NOMO-1 treated with dmso at 0.1 percent for 144 hours (cell line): Measurements from ENCODE around the gene AVPI1.

ENCODE experiments used
- DNase-seq: peaks from one replicate; lab custom pipeline; 2025; ENCODE audit not compliant: unreplicated experiment; lab: John Stamatoyannopoulos, UW

Gene AVPI1, protein sequence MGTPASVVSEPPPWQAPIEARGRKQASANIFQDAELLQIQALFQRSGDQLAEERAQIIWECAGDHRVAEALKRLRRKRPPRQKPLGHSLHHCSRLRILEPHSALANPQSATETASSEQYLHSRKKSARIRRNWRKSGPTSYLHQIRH

DNA sequence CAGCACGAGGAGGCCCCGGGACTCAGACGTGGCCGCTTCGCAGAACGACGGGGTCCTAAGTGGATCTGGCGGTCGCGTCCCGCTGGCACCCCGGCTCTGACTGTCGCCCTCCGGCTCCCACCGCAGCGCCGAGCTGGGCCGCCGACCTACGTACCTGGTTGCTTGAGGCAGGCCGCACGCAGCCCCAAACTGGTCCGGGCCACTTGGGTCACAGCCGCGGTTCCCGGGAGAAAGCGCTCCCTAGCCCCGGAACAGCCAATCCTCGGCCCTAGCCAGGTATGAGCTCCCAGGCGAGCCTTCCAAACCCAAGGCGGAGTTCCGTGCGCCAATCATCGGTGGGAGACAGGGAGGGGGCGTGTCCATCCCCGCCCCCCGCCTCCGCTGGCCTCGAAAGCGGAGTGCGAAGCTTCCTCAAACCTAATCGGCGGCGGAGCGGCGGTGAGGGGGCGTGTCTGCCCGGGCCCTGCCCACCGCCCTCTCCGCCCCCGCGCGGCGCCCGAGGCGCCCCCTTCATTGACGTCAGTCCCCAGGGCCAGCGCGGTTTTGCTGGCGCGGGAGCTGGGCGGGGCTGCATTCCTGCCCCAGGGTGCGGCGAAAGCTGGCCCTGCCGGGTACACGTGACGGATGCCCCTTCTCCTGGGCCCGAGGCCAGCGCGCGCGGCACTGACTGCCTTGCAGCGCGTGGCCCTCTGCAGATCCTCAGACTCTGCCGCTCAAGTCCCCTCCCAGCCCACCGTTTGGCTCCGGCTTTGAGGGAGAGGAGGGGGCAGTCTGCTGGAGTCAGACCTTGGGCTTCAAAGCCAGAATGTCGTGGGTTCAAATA, at the start of gene AVPI1:
Gene AVPI1, minus strand, starts transcription at position 280 of the 823 bp plus-strand sequence. CDS start 7,336 bp downstream, outside the sequence.
- peak; percentile 97 for DNase-seq

DNA sequence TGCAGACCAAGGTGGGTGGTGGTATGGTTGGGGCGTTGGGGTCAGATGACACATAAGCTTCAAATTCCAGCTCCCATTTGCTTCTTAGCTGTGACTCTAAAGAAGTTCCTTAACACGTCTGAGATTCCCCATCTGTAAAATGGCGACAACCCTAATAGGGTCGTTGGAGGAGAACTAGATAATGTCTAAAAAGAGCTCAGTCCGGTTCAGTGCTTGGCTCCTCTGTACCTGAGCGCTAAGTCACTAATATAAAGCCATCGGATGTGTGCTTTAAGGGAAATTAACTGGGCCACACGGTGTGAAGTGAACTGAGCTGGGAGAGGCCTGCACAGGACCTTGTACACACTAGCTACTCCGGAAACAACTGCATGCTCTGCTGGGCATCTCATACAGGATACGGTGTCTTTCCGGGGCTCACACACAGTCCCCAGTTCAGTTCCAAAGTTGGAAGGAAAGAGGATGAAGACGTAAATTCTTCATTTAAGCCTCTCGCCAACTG, 49.4 kb upstream of the AVPI1 start:
- DNase-seq: no peak

DNA sequence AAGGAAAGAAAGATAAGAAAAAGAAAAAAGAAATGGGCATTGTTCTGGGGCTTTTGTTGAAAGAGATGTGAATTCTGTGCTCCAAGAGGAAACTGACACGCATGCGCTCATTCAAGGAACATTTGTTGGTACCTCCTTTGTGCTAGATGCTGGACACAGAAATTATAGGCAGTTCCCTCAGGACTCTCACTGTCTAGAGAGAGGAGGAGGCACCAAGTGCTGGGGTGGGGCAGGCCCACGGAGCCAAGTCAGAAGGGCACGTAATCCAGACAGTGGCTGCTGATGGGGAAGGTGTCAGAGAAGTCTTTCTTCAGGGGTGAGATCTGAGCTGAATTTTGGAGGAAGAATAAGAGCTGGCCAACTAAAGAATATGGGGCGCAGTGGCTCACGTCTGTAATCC, 47.0 kb upstream of the AVPI1 start:
- no peak for DNase-seq

DNA sequence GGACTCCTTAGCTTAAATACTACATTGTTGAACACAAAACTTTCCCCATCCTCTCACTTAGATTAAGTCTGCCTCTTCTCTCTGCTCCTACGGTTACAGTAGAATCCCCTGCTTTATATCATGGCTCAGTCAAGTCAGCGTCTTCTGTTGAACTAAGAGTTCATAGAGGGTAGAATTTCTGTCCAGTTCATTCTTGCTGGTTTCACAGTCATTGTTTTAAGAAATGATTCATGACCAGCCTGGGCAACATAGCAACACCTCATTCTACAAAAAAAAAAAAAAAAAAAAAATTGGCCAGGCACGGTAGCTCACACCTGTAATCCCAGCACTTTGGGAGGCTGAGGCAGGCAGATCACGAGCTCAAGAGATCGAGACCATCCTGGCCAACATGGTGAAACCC, 46.2 kb upstream of the AVPI1 start:
- no peak for DNase-seq

- DNase-seq: no peak
These were observed 45.0 kb upstream of the AVPI1 start for GRCh38 chr10:97732052-97732359.

DNA sequence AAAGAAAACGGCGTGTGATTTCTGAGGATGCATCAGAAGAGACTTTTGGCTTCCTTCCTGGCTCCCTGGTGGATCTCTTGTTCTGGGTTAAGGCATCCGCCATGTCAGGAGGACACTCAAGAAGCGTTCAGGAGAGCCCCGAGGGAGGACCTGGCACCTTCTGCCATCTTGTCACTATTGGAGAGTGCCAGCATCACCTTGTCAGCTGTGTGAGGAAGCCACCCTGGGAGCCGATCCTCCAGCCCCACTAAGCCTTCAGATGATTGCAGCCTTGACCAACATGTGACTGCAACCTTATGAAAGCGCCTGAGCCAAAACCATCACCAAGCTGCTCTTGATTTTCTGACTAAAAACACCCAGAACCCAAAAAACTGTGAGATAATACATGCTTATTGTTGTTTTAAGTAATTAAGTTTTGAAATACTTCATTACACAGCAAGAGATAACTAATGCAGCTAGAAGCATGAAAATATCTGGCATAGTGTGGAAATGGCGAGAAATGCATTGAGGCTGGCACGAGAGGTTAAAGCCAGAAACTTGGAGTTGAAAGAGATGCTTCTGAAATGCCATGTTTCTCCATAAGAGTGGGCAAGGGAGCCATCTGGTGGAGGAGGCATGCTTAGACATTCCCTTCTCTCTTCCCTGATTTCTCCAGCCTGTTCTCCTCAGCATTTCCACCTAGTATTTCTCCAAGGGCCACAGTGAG, 44.5 kb upstream of the AVPI1 start:
- no peak for DNase-seq

DNA sequence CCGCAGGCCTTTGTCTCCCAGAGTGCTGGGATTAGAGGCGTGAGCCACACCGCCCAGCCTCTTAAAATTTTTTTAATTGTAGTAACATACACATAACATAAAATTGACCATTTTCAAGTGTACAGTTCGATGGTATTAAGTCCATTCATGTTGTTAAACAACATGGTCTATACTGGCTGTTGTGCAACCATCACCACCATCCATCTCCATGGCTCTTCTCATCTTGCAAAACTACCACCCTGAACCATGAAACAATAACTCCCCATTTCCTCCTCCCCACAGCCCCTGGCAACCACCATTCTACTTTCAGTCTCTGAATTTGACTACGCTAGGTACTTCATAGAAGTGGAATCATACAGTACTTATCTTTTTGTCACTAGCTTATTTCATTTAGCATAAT, 42.0 kb upstream of the AVPI1 start:
- DNase-seq: no peak

GRCh38 chr10:97726636-97727178, 39.7 kb upstream of the AVPI1 start:
- no peak for DNase-seq

GRCh38 chr10:97724341-97724941, 37.4 kb upstream of the AVPI1 start:
- peak; percentile 51 for DNase-seq

DNA sequence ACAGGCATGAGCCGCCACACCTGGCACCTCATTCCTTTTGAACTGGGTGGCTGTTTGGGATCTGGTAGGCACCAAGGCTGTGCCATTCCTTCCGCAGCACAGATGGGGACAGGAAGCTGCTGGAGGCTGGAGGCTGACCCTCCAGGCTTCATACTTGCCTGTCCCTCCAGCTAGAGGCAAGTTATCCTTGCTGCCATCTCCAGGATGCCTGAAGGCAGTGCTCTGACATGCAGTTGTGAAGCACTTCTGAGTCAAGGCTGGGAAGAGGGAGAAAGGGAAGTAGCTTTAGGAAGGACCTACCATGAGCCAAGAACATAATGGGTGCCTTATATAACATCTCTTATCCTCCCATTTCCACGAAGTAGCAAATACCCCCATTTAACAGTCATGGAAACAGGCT, 36.0 kb upstream of the AVPI1 start:
- DNase-seq: no peak

DNA sequence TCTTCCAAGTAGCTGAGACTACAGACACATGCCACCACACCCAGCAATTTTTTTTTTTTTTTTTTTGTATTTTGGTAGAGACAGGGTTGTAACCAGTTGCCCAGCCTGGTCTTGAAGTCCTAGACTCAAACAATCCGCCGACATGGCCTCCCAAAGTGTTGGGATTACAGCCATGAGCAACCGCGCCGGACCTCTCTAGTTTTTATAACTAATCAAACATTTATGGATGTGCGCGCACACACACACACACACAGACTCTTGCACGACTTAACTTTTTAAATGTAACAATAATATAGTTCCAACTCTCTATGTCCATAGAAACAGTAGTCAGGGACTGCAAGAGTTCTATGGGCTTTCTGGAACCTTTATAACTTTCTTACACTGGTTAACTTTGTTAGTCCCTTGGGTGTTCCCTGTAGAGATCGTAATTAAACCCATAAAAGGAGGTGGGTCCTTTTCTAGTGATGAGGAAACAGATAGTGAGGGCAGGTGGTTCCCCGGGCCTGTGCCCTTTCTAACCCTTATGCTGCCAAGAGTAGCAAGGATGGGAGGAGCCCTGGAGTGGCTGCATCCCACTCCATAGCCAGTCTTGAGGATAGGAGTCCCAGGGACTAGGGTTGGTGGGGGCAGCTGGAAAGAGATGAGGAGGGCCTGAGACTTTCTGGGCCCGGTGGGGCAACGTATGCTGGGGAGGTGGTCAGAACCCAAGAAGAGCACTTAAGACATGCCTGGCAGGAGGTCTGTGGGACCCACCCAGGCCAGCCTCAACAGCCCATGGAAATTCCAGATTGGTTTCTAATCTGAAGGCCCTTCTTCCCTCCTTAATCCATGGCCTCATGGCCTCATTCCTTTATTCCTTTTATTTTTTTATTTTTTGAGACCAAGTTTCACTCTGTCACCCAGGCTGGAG, 35.1 kb upstream of the AVPI1 start:
- no peak for DNase-seq

DNA sequence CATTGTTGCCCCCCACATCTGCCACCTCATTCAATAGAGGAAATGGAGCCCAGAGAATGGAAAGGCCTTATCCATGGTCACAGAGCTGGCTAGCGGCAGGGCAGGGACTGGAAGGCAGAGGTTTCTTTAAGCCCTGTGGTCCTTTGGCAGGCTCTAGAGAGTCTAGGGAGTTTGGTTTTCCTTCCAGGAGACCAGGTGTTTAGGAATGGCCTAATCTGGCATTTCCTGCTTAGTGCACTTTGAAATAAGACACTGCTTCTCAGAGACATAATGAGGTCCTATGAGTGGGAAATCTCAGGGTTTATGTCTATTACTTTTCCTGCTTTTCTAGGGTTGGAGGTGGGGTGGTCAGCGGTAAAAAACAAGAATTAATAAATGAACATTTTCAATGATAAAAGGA, 32.6 kb upstream of the AVPI1 start:
- DNase-seq: no peak

- no peak for DNase-seq
These were observed 31.7 kb upstream of the AVPI1 start for GRCh38 chr10:97718659-97719142.

GRCh38 chr10:97718178-97718577, 31.1 kb upstream of the AVPI1 start:
- no peak for DNase-seq

DNA sequence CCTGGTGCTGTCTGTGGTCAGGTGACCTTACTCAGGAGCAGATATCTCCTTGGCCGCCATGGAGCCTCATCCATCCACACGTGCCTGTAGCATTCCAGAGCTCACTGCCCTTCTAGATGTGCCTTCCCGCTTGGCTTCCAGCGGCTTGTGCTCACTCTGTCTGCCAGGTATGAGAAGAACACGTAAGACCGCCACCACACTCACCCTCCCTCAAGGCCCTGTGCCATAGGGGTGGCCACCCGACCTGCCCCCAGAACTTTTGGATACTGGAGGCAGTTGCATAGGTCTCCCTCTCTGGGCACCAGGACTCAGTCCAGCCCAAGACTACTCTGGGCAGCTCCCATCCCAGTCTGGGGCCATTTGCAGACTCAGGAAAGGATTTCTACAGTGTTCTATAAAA, 30.6 kb upstream of the AVPI1 start:
- no peak for DNase-seq

DNA sequence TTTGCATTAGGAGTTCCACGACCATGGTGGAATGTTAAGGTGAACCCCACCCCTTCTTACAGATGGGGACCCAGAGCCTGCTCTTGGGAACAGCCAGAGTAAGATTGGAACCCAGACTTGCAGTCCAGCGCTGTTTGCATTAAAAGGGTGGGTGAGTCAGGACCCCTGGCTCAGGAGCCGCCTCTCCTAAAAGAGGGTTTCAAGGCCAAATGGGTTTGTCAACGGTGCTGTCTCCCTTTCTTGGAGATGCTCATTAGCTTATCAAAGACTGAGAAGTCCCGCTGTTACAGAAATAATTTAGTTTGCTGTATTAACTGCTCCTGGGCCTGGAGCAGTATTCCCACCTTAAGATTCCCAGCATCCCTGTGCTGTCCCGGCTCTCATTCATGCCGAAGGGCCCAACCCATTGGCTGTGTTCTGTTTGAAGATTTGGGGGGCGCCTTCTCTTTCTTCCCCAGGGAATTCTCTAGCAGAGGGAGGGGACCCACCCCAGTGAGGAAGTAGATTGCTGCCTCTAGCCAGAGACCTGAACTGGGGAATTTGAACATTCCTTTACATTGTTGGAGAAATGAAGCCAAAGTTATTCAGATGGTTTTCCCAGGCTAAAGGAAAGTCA, 28.3 kb upstream of the AVPI1 start:
- DNase-seq: no peak

- DNase-seq: peak; percentile 57
These were observed 27.6 kb upstream of the AVPI1 start for GRCh38 chr10:97714401-97715258.

- peak; percentile 37 for DNase-seq
These were observed 26.9 kb upstream of the AVPI1 start for GRCh38 chr10:97713826-97714400.
